Liver (tissue), 9 donors: ENCODE measurements around the gene M1AP. TPM values are rescaled to one million over a fixed set of nuclear protein-coding genes. Genes with fewer than 3 reads are reported as not detected.

Experiments
- DNase-seq: peaks from one replicate; pipeline ENCODE4 v3.0.0-alpha.2; 2017; ENCODE audit warnings: low spot score
- H3K27ac ChIP-seq, 2 donors: one replicate each; pipeline ENCODE4 v1.7.0; 2013; ENCODE audit warnings: inconsistent platforms in 2 of 2, low read length in 2 of 2, control low read depth in 1 of 2, low read depth in 1 of 2, mild to moderate bottlenecking in 1 of 2
- H3K27me3 ChIP-seq, 4 donors: one replicate each; pipeline versions ENCODE4 v1.6.1 to v1.7.0; 2013; ENCODE audit warnings: low read length in 3 of 4, inconsistent platforms in 1 of 4, mild to moderate bottlenecking in 1 of 4, moderate library complexity in 1 of 4; ENCODE audit not compliant: control insufficient read depth in 4 of 4, insufficient read depth in 4 of 4
- H3K36me3 ChIP-seq, 4 donors: one replicate each; pipeline versions ENCODE4 v1.6.1 to v1.7.0; 2013; ENCODE audit warnings: low read length in 3 of 4, mild to moderate bottlenecking in 3 of 4, low read depth in 1 of 4, moderate library complexity in 1 of 4; ENCODE audit not compliant: control insufficient read depth in 4 of 4, insufficient read depth in 3 of 4
- H3K4me1 ChIP-seq, 4 donors: one replicate each; pipeline versions ENCODE4 v1.6.1 to v1.7.0; 2013; ENCODE audit warnings: low read length in 3 of 4, mild to moderate bottlenecking in 3 of 4, moderate library complexity in 1 of 4; ENCODE audit not compliant: control insufficient read depth in 4 of 4, insufficient read depth in 4 of 4
- H3K4me3 ChIP-seq, 3 donors: one replicate each; pipeline versions ENCODE4 v1.6.1 to v1.7.0; 2013; ENCODE audit warnings: low read length in 3 of 3, control low read depth in 1 of 3, low read depth in 1 of 3, mild to moderate bottlenecking in 1 of 3
- H3K9ac ChIP-seq, 2 donors: one replicate each; pipeline ENCODE4 v1.7.0; 2013; ENCODE audit warnings: low read length in 2 of 2, mild to moderate bottlenecking in 2 of 2, moderate library complexity in 2 of 2, control low read depth in 1 of 2, low read depth in 1 of 2
- H3K9me3 ChIP-seq, 4 donors: one replicate each; pipeline versions ENCODE4 v1.6.1 to v1.7.0; 2013; ENCODE audit warnings: low read length in 3 of 4; ENCODE audit not compliant: control insufficient read depth in 4 of 4
- EGR1 ChIP-seq, 2 donors: IDR thresholded peaks; 2 replicates each; pipeline ENCODE4 v1.6.1; 2016 to 2018; ENCODE audit warnings: antibody characterized with exemption in 2 of 2, low read depth in 2 of 2
- FOXA2 ChIP-seq: IDR thresholded peaks from 2 replicates; pipeline ENCODE4 v1.6.1; 2016; ENCODE audit warnings: antibody characterized with exemption
- GABPA ChIP-seq, 2 donors: IDR thresholded peaks in 1 of 2; conservative IDR thresholded peaks in 1 of 2; 2 replicates each; pipeline ENCODE4 v1.6.1; 2016; ENCODE audit warnings: antibody characterized with exemption in 2 of 2, mild to moderate bottlenecking in 1 of 2, moderate library complexity in 1 of 2
- HNF4A ChIP-seq, 2 donors: conservative IDR thresholded peaks; 2 replicates each; pipeline ENCODE4 v1.6.1; 2016; ENCODE audit warnings: antibody characterized with exemption in 2 of 2, mild to moderate bottlenecking in 2 of 2
- HNF4G ChIP-seq: IDR thresholded peaks from 2 replicates; pipeline ENCODE4 v1.6.1; 2016; ENCODE audit warnings: antibody characterized with exemption
- JUND ChIP-seq, 2 donors: IDR thresholded peaks; 2 replicates each; pipeline ENCODE4 v1.6.1; 2016; ENCODE audit warnings: antibody characterized with exemption in 2 of 2
- NR2F2 ChIP-seq: IDR thresholded peaks from 2 replicates; pipeline ENCODE4 v1.6.1; 2016; ENCODE audit warnings: antibody characterized with exemption
- RAD21 ChIP-seq, 2 donors: IDR thresholded peaks; 2 replicates each; pipeline ENCODE4 v1.6.1; 2016; ENCODE audit warnings: antibody characterized with exemption in 2 of 2, mild to moderate bottlenecking in 2 of 2
- REST ChIP-seq: IDR thresholded peaks from 2 replicates; pipeline ENCODE4 v1.6.1; 2016; ENCODE audit warnings: antibody characterized with exemption, mild to moderate bottlenecking
- RXRA ChIP-seq, 2 donors: IDR thresholded peaks; 2 replicates each; pipeline ENCODE4 v1.6.1; 2017 to 2018; ENCODE audit warnings: antibody characterized with exemption in 2 of 2, mild to moderate bottlenecking in 1 of 2
- SP1 ChIP-seq: IDR thresholded peaks from 2 replicates; pipeline ENCODE4 v1.6.1; 2018; ENCODE audit warnings: antibody characterized with exemption, mild to moderate bottlenecking
- TAF1 ChIP-seq: conservative IDR thresholded peaks from 2 replicates; pipeline ENCODE4 v1.6.1; 2016; ENCODE audit warnings: antibody characterized with exemption, mild to moderate bottlenecking
- YY1 ChIP-seq: IDR thresholded peaks from 2 replicates; pipeline ENCODE4 v1.6.1; 2016; ENCODE audit warnings: antibody characterized with exemption, mild to moderate bottlenecking
- WGBS: extraction: QIAGEN DNeasy Blood & Tissue Kit; methylation state at CpG from one replicate; pipeline ENCODE4 v1.1.7; 2013; 5-methylcytosine and 5-hydroxymethylcytosine counted together
- polyA plus RNA-seq, 2 donors: library from polyadenylated mRNA; stranded (reverse) in 1 of 2; unstranded in 1 of 2; fragments of 200-250 nt in 1 of 2; fragments of >200 nt in 1 of 2; fragmentation: Nextera tagmentation in 1 of 2; extraction: Ambion mirVana in 1 of 2; gene quantifications; one replicate each; pipeline versions ENCODE4 v1.2.1 to v1.2.3, GENCODE V29; 2013 to 2015
- total RNA-seq, 2 donors: library from RNA; depleted of rRNA; stranded (reverse); fragments of >200 nt; gene quantifications; one replicate each; pipeline ENCODE4 v1.2.3, GENCODE V29; 2014
- TF ChIP-seq, protein P1 (sequence below): IDR thresholded peaks from 2 replicates; pipeline ENCODE4 v1.6.1; 2016; ENCODE audit warnings: antibody characterized with exemption
- TF ChIP-seq, protein P2 (sequence below): fragments of 150-350 bp; IDR thresholded peaks from 2 replicates; pipeline ENCODE4 v1.5.1; 2017; ENCODE audit warnings: improper control_type of control experiment, low read depth, low read length; ENCODE audit not compliant: missing input control
- donor health status: healthy.
- donor health status: healthy.
- donor health status: healthy.
- donor health status: healthy.
- donor health status: healthy.

M1AP gene
- total and polyA plus RNA-seq, 4 donors, result under 0.01 to 0.38 (median 0.08) TPM

GRCh38 chr2:74552914-74553811, 95.0 kb downstream of the M1AP start (continued):
- TF ChIP-seq NR2F2, result no peak
- no peak for TF ChIP-seq REST

DNA sequence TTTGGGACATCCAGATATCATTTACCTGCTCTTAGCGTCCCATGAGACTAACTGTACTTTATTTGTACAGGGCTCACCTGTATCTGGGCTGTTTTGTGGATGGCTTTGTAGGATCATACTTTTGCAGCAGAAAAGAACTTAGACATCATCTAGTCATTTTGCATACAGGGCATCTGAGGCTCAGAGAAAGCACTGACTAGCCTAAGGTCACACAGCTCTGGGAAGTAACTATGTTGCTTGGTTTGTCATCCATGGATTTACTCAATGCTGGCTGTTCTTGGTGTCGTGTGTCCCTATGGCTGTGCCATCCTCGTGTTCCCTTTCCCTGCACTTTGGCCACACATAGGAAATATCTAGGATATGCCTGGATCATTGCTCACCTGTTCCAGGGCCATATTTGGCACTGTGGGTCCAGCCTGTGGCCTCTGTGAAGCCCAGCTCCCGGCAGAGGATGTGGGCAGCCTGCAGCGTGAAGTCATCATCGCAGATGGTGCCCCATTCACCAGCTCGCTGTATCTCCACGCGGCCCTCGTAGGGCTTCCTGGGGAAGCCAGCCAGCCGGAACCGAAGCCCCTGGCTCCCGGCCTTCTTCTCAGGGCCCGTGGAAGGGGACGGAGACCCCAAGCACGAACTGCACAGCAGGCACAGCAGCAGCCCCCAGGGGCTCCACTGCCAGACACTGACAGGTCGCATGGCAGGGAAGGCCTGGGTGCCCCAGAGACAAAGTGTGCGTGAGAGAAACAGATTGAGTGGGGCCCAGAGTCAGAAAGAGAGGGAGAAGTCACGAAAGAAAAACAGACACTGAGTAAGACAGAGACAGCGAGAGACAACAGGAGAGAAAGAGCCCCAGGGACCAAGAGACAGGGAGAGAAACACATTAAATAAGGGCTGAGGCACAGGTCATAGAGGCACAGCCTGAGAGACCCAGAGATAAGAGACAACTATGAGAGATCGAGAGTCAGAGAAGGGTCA, 95.9 kb downstream of the M1AP start:
- H3K27ac ChIP-seq, result no peak overlapping the region
- H3K9ac ChIP-seq, result no peak overlapping the region
- H3K9me3 ChIP-seq, result no peaks in the 10 kb centered on the region
- H3K4me3 ChIP-seq, result no peak overlapping the region
- no peak for TF ChIP-seq GABPA (IDR thresholded peaks at IDR 0.05 in 1 of 2, conservative IDR thresholded peaks at IDR 0.05 in 1 of 2)
- 80% methylated on average over 21 of the region's 21 CpGs for WGBS
- DNase-seq, result no peak
- H3K36me3 ChIP-seq, result no peaks in the 10 kb centered on the region
- H3K27me3 ChIP-seq, result no peaks in the 10 kb centered on the region
- H3K4me1 ChIP-seq, result peaks cover 5 to 19% (median 12%) of the 10 kb centered on the region in 4 donors

- no peaks in the 10 kb centered on the region for H3K9me3 ChIP-seq
- H3K9ac ChIP-seq, result no peak overlapping the region
- no peaks in the 10 kb centered on the region for H3K27me3 ChIP-seq
- TF ChIP-seq EGR1 (IDR thresholded peaks at IDR 0.05; ENCODE audit: low read depth in 2 of 2), result no peak
- no peak for TF ChIP-seq SP1
- no peak overlapping the region for H3K4me3 ChIP-seq
- no peak for DNase-seq
- H3K36me3 ChIP-seq, result no peaks in the 10 kb centered on the region
- peaks cover 5 to 19% (median 12%) of the 10 kb centered on the region in 4 donors for H3K4me1 ChIP-seq
- no peak overlapping the region for H3K27ac ChIP-seq
Observed at GRCh38 chr2:74551530-74551929, 96.6 kb downstream of the M1AP start.

DNA sequence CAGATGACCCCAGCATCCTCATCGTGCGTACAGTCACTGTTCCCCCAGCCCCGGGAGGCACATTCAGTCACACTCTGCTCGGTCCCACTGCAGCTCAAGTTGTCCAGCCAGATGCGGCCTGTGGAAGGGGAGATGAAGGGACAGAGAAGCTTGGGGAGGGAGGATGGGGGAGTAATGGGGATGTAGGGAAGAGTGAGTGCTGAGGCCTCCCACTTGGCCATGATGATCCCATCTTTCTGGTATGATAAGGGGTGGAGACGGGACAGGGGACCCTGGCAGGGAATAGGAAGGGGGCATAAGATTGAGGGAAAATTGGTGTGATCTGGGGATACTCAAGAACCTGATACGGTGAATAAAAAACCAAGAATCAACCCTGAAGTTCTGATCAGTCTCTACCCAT, 97.9 kb downstream of the M1AP start:
- TF ChIP-seq JUND (IDR thresholded peaks at IDR 0.05) (no peak), HNF4G (no peak), YY1 (no peak), HNF4A (conservative IDR thresholded peaks at IDR 0.05) (no peak), EGR1 (IDR thresholded peaks at IDR 0.05; ENCODE audit: low read depth in 2 of 2) (no peak), RXRA (IDR thresholded peaks at IDR 0.05) (no peak), RAD21 (IDR thresholded peaks at IDR 0.05) (no peak), SP1 (no peak), FOXA2 (no peak), TAF1 (no peak)
- TF ChIP-seq, protein P1, sequence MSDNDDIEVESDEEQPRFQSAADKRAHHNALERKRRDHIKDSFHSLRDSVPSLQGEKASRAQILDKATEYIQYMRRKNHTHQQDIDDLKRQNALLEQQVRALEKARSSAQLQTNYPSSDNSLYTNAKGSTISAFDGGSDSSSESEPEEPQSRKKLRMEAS, result no peak
- TF ChIP-seq, protein P2, sequence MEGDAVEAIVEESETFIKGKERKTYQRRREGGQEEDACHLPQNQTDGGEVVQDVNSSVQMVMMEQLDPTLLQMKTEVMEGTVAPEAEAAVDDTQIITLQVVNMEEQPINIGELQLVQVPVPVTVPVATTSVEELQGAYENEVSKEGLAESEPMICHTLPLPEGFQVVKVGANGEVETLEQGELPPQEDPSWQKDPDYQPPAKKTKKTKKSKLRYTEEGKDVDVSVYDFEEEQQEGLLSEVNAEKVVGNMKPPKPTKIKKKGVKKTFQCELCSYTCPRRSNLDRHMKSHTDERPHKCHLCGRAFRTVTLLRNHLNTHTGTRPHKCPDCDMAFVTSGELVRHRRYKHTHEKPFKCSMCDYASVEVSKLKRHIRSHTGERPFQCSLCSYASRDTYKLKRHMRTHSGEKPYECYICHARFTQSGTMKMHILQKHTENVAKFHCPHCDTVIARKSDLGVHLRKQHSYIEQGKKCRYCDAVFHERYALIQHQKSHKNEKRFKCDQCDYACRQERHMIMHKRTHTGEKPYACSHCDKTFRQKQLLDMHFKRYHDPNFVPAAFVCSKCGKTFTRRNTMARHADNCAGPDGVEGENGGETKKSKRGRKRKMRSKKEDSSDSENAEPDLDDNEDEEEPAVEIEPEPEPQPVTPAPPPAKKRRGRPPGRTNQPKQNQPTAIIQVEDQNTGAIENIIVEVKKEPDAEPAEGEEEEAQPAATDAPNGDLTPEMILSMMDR, result no peak
- Histone ChIP-seq H3K27me3 (no peaks in the 10 kb centered on the region), H3K9me3 (no peaks in the 10 kb centered on the region), H3K4me1 (peaks cover 5 to 19% (median 12%) of the 10 kb centered on the region in 4 donors), H3K4me3 (no peak overlapping the region), H3K36me3 (no peaks in the 10 kb centered on the region), H3K9ac (no peak overlapping the region), H3K27ac (no peak overlapping the region)
- no peak for DNase-seq
- 75% methylated on average over 7 of the region's 7 CpGs for WGBS
